HG02970 (cell line): ENCODE measurements around the gene XRCC2.
"Not testable (repeated sequence)": the region's sequence is repeated elsewhere in the genome, so short reads cannot be mapped to it uniquely, and the experiment has no call there.

Source experiments
- ATAC-seq: cut with Tn5 transposase; IDR thresholded peaks from one replicate; pipeline ENCODE4 v1.9.1; 2021; ENCODE audit warnings: mild to moderate bottlenecking, moderate library complexity, moderate number of reproducible peaks; ENCODE audit not compliant: unreplicated experiment, low FRiP score

XRCC2 gene

GRCh38 chr7:152666078-152666477 lies 9.9 kb downstream of the XRCC2 start:
- no peak for ATAC-seq

GRCh38 chr7:152664636-152665035 lies 11.3 kb downstream of the XRCC2 start:
- no peak for ATAC-seq

- no peak for ATAC-seq
Measured at GRCh38 chr7:152663931-152664330, 12.0 kb downstream of the XRCC2 start.

DNA sequence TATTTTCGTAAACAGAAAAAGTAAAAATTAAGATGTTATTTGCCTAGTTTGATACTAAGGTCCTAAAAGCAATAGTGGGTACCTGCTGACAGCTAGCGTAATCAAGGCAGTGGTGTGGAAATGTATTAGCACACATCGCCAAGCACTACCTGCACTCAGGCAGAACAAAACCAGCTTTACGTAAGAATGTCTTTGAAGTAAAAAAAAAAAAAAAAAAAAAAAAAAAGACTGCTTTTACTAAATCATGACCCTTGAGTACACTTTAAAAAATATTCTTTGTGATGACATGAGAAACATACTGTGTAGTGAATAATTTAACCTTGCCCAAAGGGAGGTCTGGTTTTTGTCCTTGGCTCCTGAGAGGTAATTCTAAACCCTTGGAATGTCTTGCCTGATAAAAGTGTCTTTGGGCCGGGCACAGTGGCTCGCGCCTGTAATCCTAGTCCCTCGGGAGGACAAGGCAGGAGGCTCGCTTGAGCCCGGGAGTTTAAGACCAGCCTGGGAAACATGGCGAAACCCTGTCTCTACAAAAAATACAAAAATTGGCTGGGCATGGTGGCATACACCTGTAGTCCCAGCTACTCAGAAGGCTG lies 12.7 kb downstream of the XRCC2 start:
- ATAC-seq, result no peak

GRCh38 chr7:152661479-152661878 lies 14.5 kb downstream of the XRCC2 start:
- ATAC-seq, result no peak

- ATAC-seq, result no peak
Measured at GRCh38 chr7:152660021-152660420, 15.9 kb downstream of the XRCC2 start.

- ATAC-seq, result no peak
Measured at GRCh38 chr7:152654971-152655370, 21.0 kb downstream of the XRCC2 start.

DNA sequence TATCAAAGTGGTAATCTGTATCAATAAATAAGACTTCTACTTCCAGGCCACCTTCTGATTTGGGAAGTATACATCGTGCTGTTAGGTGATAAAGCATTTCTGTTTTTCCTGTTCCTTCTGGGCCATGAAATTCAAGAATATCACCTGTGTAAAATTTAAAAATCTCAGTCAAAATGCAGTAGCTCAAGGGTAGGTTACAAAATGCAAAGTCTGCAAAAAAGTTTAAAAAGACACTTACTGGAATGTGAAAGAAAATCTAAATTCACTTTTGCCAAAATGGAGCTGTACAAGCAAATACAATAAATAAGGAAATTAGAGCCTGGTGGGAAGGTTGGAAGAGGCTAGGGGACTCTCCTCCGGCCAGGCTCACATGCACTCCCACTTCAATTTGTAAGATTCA lies 26.7 kb downstream of the XRCC2 start:
- no peak for ATAC-seq

DNA sequence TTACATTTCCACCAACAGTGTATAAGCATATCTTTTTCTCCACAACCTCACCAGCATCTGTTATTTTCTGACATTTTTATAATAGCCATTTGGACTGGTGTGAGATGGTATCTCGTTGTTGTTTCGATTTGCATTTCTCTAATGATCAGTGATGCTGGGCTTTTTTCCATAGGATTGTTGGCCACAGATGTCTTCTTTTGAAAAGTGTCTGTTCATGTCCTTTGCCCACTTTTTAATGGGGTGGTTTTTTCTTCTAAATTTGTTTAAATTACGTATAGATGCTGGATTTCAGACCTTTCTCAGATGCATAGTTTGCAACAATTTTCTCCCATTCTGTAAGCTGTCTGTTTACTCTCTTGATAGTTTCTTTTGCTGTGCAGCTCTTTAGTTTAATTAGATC lies 28.9 kb downstream of the XRCC2 start:
- ATAC-seq, result no peak

DNA sequence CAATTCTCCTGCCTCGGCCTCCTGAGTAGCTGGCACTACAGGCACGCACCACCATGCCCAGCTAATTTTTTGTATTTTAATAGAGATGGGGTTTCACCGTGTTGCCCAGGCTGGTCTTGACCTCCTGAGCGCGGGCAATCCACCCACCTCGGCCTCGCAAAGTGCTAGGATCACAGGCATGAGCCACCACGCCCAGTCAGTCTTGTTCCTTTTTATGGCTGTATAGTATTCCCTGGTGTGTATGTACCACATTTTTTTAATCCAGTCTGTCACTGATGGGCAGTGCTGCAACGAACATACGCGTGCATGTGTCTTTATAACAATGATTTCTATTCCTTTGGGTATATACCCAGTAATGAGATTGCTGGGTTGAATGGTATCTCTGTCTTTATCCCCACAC lies 29.4 kb downstream of the XRCC2 start:
- not testable (repeated sequence) for ATAC-seq

DNA sequence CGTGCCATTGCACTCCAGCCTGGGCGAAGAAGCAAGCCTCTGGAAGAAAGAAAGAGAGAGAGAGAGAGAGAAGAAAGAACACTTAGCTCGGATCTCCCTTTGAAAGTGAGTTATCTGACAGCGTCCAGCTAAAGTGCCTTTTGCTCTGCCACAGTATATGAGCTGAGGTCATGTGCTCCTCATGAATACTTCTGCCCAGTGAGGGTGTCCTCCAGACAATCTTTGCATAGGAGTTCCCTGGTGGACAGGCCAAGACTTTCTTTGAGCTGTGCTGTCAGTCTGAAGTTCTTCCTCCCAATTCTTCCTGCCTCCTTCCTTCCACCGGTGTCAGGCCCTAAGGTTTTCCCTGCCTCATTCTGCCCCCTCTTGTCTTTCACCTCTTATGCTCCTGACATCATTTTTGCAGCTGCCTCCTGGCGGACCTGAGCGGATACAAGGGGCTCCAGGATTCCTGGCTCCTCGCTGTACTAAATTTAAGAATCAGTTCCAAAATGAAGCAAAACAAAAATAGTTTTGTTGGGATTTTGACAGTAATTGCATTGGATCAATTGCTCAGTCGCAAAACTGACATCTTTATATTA lies 31.9 kb downstream of the XRCC2 start:
- ATAC-seq, result no peak

GRCh38 chr7:152641384-152641783 lies 34.6 kb downstream of the XRCC2 start:
- ATAC-seq, result no peak

DNA sequence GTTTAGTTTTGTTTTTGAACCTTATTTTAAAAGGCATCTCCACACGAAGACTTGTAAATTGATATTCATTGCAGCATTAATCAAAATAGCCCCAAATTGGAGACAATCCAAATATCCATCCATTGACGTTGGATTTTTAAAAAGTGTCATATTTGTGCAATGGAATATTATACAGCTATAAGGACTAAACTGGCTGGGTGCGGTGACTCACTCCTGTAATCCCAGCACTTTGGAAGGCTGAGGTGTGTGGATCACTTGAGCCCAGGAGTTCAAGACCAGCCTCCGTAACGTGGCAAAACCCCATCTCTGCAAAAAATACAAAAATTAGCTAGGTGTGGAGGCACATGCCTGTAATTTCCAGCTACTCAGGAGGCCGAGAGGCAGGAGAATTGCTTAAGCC lies 35.1 kb downstream of the XRCC2 start:
- no peak for ATAC-seq

GRCh38 chr7:152637920-152638580 lies 37.9 kb downstream of the XRCC2 start:
- ATAC-seq, result no peak

DNA sequence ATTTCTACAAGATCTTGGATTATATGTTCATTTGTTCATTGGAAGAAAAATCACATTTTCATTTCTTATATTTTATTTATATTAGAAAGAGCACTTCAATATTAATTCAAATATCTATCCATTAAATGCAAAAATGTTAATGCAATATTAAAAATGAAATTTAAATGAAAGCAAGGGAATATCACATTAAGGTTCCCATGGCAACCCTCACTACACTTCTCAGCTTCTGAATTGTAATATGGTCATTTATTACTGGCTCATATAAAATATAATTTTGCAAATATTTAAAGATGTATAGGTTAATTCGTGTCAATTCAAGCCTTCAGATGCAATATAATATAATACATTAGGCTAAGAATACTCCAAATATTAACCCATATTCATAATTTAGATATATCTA lies 38.8 kb downstream of the XRCC2 start:
- ATAC-seq, result no peak

GRCh38 chr7:152636441-152636840 lies 39.5 kb downstream of the XRCC2 start:
- ATAC-seq, result no peak

DNA sequence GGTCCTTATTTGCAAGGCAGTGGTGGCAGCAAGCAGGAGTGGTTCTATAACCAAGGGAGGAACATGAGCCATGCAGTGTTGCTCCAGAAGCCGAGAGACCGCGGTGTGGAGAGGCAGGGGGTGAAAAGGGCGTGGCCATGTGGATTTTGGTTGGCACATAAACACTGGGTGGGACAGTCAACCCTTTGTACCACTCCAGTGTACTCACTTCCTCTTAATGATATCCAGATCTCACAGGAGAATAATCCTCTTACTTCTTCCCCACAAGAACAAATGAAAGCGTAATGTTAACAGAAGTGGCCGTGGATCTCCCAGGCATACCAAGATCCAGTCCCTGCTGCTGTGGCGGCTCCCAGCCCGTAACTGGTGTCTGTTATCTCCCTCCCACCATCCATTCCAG lies 42.4 kb downstream of the XRCC2 start:
- ATAC-seq, result no peak

DNA sequence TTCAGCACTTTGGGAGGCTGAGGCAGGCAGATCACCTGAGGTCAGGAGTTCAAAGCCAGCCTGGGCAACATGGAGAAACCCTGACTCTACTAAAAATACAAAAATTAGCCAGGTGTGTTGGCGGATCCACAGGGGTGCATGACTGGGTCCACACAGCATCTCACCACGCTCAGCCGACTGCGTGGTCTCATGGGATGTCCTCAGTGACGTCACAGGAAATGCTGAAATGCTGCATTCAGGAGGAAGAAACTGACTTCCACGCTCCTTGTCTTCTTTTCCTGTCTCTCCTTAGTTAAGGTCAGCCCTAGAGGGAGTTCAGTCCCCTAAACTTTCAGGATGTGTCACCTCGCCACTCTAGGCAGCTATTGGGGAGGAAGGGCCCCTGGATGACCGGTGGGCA lies 42.9 kb downstream of the XRCC2 start:
- ATAC-seq, result no peak

- ATAC-seq, result not testable (repeated sequence)
Measured at GRCh38 chr7:152628772-152629171, 47.2 kb downstream of the XRCC2 start.

DNA sequence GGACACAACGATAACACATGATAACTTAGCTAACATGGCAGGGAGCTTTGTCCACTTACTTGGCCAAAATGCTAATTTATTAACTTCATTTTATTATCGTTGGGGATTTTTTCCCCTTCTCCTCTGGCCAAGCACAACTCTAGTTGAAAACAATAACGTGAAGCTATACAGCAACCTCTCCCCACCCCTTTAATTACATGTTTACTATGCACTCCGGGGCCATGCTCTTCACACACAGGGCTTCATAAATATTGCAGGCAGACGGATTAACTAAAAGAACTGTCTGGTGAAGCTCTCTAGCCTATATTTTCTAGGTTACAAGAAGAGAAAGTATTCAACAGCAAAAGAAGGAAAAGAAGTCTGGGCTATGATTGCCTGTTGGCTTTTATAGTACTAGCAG lies 51.7 kb downstream of the XRCC2 start:
- no peak for ATAC-seq

GRCh38 chr7:152621426-152621825 lies 54.5 kb downstream of the XRCC2 start:
- no peak for ATAC-seq
